HCT116 (cell line): ENCODE measurements around the gene SERPIND1.

ENCODE experiments used
- CBX3 ChIP-seq: IDR thresholded peaks from 2 replicates; pipeline ENCODE4 v1.6.1; 2012; ENCODE audit warnings: low read depth
- ELF1 ChIP-seq: IDR thresholded peaks from 2 replicates; pipeline ENCODE4 v1.6.1; 2012; ENCODE audit warnings: low read depth, borderline replicate concordance
- EZH2 ChIP-seq: fragments of 200-600 bp; sonication (generic); IDR thresholded peaks from 2 replicates; pipeline ENCODE4 v1.6.1; 2017; ENCODE audit warnings: antibody characterized with exemption, mixed run types
- EZH2phosphoT487 ChIP-seq: fragments of 200-600 bp; IDR thresholded peaks from 2 replicates; pipeline ENCODE4 v1.6.1; 2018; ENCODE audit warnings: antibody characterized with exemption, borderline replicate concordance
- POLR2A ChIP-seq: IDR thresholded peaks from 2 replicates; pipeline ENCODE4 v1.7.0; 2011; ENCODE audit warnings: borderline replicate concordance; ENCODE audit not compliant: insufficient read depth, insufficient read length; ENCODE audit errors: extremely low read depth
- POLR2AphosphoS5 ChIP-seq: IDR thresholded peaks from 2 replicates; pipeline ENCODE4 v1.6.1; 2011; ENCODE audit warnings: mild to moderate bottlenecking, low read depth, low read length, moderate library complexity
- RAD21 ChIP-seq: IDR thresholded peaks from 2 replicates; pipeline ENCODE4 v1.6.1; 2012; ENCODE audit warnings: low read depth, mild to moderate bottlenecking
- SIN3A ChIP-seq: IDR thresholded peaks from 2 replicates; pipeline ENCODE4 v1.6.1; 2012; ENCODE audit warnings: low read depth
- SRF ChIP-seq: IDR thresholded peaks from 2 replicates; pipeline ENCODE4 v1.6.1; 2012; ENCODE audit warnings: low read depth
- TCF7L2 ChIP-seq: IDR thresholded peaks from 2 replicates; pipeline ENCODE4 v1.7.0; 2011; ENCODE audit warnings: borderline replicate concordance, inconsistent platforms; ENCODE audit not compliant: insufficient read depth, insufficient read length; ENCODE audit errors: extremely low read depth
- TF ChIP-seq, protein P1 (sequence below), 3 experiments: fragments of 200-600 bp in 1 of 3; sonication (generic) in 1 of 3; IDR thresholded peaks in 2 of 3; conservative IDR thresholded peaks in 1 of 3; 2 replicates each; pipeline ENCODE4 v1.5.1; 2012 to 2017; ENCODE audit warnings: low read depth in 2 of 3, low read length in 2 of 3, antibody characterized with exemption in 1 of 3, borderline replicate concordance in 1 of 3, control low read depth in 1 of 3, mild to moderate bottlenecking in 1 of 3, mixed read lengths in 1 of 3, mixed run types in 1 of 3, moderate library complexity in 1 of 3; ENCODE audit not compliant: insufficient read depth in 1 of 3
- TF ChIP-seq, protein P2 (sequence below): IDR thresholded peaks from 2 replicates; pipeline ENCODE4 v1.6.1; 2012

DNA sequence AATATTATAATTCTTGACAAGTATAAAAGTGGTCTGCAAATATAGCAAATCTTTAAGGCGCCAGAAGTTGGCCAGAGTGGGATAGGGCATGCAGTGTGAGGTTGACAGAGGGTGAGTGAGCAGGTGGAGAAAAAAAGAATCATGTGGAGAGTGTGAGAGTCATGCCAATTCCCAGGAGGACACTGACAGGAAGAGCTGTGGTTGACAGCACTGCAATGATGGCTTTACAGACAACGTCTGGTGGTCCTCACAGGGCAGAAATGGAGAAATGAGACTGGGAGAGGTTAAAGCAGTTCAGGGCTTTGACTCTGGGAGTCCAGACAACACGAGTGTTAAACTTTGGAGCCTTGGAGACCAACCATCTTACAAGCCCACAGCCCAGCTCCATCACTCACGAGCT is 34.9 kb downstream of the SERPIND1 start:
- TF ChIP-seq POLR2A (no peak), SIN3A (no peak), POLR2AphosphoS5 (no peak), RAD21 (no peak), TCF7L2 (no peak), EZH2 (no peak), ELF1 (no peak), CBX3 (no peak), EZH2phosphoT487 (no peak), SRF (no peak)
- TF ChIP-seq, protein P1, sequence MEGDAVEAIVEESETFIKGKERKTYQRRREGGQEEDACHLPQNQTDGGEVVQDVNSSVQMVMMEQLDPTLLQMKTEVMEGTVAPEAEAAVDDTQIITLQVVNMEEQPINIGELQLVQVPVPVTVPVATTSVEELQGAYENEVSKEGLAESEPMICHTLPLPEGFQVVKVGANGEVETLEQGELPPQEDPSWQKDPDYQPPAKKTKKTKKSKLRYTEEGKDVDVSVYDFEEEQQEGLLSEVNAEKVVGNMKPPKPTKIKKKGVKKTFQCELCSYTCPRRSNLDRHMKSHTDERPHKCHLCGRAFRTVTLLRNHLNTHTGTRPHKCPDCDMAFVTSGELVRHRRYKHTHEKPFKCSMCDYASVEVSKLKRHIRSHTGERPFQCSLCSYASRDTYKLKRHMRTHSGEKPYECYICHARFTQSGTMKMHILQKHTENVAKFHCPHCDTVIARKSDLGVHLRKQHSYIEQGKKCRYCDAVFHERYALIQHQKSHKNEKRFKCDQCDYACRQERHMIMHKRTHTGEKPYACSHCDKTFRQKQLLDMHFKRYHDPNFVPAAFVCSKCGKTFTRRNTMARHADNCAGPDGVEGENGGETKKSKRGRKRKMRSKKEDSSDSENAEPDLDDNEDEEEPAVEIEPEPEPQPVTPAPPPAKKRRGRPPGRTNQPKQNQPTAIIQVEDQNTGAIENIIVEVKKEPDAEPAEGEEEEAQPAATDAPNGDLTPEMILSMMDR (IDR thresholded peaks at IDR 0.05 in 2 of 3, conservative IDR thresholded peaks at IDR 0.05 in 1 of 3; ENCODE audit: borderline replicate concordance in 1 of 3, insufficient read depth in 1 of 3, low read depth in 2 of 3, low read length in 2 of 3), result no peak
- TF ChIP-seq, protein P2, sequence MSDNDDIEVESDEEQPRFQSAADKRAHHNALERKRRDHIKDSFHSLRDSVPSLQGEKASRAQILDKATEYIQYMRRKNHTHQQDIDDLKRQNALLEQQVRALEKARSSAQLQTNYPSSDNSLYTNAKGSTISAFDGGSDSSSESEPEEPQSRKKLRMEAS, result no peak
